ENCODE results near the gene PPT2. TPM values are rescaled to one million over a fixed set of nuclear protein-coding genes. Genes with fewer than 3 reads are reported as not detected.

The PPT2 gene
- total and polyA plus RNA-seq, 2 of the 8 experiments (the other 6 are each of a cell fraction or from before 2014, with no cell fraction given) = 24.1 to 39.5 TPM

- H3K56ac ChIP-seq (replicated peaks; ENCODE audit: insufficient read length, low read depth, low read length) = no peak overlapping the region
- no peaks in the 10 kb centered on the region for H3K4me1 ChIP-seq (replicated peaks in 1 of 4; ENCODE audit: control insufficient read depth in 3 of 4, insufficient read depth in 4 of 4, low read length in 3 of 4)
- no peak overlapping the region; the same call in 1 of the 2 replicates for H2AK5ac ChIP-seq (ENCODE audit: low read depth, low read length)
- no peak overlapping the region for H2BK20ac ChIP-seq (ENCODE audit: low read length)
- H4K20me1 ChIP-seq (replicated peaks in 1 of 2; ENCODE audit: control insufficient read depth in 1 of 2, insufficient read depth in 2 of 2, low read length in 2 of 2) = no peaks in the 10 kb centered on the region
- H4K8ac ChIP-seq (ENCODE audit: extremely low read depth, insufficient read depth, low read length) = peak overlapping the region; percentile 87; the same call in 1 of the 2 replicates
- H3K79me1 ChIP-seq (ENCODE audit: low read depth, low read length) = no peaks in the 10 kb centered on the region
- no peak overlapping the region for H3K23ac ChIP-seq (ENCODE audit: insufficient read length)
- no peak overlapping the region for H3K27ac ChIP-seq (ENCODE audit: low read depth, low read length)
- H4K5ac ChIP-seq (ENCODE audit: insufficient read length, low read depth, low read length) = no peak overlapping the region
- H3K79me2 ChIP-seq (ENCODE audit: control insufficient read depth in 1 of 2, insufficient read depth in 2 of 2, low read length in 2 of 2) = no peaks in the 10 kb centered on the region
- WGBS, 2 experiments (ENCODE audit: extremely low coverage in 1 of 2, insufficient coverage in 1 of 2, insufficient read length in 1 of 2, insufficient replicate concordance in 2 of 2, low coverage in 1 of 2, low lambda C conversion rate in 2 of 2, missing lambda C conversion rate in 1 of 2) = 86% methylated on average over 3 of the region's 3 CpGs; no CpG with 5 or more reads in 1 of the 2 experiments
- H3K18ac ChIP-seq (ENCODE audit: extremely low read depth, low read length) = no peak overlapping the region
- no peak overlapping the region for H4K91ac ChIP-seq (replicated peaks; ENCODE audit: insufficient read length, low read length)
- no peak overlapping the region for H2BK120ac ChIP-seq (replicated peaks; ENCODE audit: low read depth, low read length)
- no peaks in the 10 kb centered on the region for H3K9me3 ChIP-seq (ENCODE audit: insufficient read depth in 2 of 2, low read depth in 1 of 2, low read length in 1 of 2)
- DNase-seq (ENCODE audit: low read depth in 1 of 2, low spot score in 2 of 2) = no peak
- H3K27me3 ChIP-seq (replicated peaks in 1 of 4; ENCODE audit: control insufficient read depth in 3 of 4, extremely low read depth in 1 of 4, insufficient read depth in 3 of 4, low read length in 3 of 4) = no peaks in the 10 kb centered on the region
- no peaks in the 10 kb centered on the region for H3K23me2 ChIP-seq (ENCODE audit: low read depth, low read length)
- no peak overlapping the region for H3K4me2 ChIP-seq (ENCODE audit: insufficient read depth in 1 of 2, low read depth in 2 of 2, low read length in 2 of 2)
- no peak overlapping the region for H3K14ac ChIP-seq (ENCODE audit: insufficient read length)
- POLR2A ChIA-PET (ENCODE audit: partially characterized antibody) = no interaction called here
- H3K9ac ChIP-seq (replicated peaks in 1 of 4; ENCODE audit: extremely low read depth in 1 of 4, low read depth in 3 of 4, low read length in 3 of 4) = no peak overlapping the region
- CTCF ChIA-PET (ENCODE audit: partially characterized antibody) = interaction anchor here (0.7 to 1.2 kb wide), 3 partner anchors 33 to 682 kb away, joined by 3 read pairs; no protein-coding TSS in a partner anchor
- no peak overlapping the region for H3K4me3 ChIP-seq (ENCODE audit: extremely low read depth in 1 of 4, insufficient read depth in 2 of 4, low read depth in 3 of 4, low read length in 4 of 4)
- peak overlapping the region; percentile 36 for H2BK15ac ChIP-seq (ENCODE audit: low read length)
- 0 out of 2 replicates have a peak overlapping the region, but pooled peaks have one; percentile 50 for H2BK12ac ChIP-seq (ENCODE audit: low read depth, low read length)
- H3K36me3 ChIP-seq (ENCODE audit: control insufficient read depth in 2 of 4, insufficient read depth in 4 of 4, low read length in 3 of 4) = no peaks in the 10 kb centered on the region
- no peak overlapping the region for H2AFZ ChIP-seq (ENCODE audit: low read length)
- H2BK5ac ChIP-seq (ENCODE audit: low read depth, low read length) = no peak overlapping the region
- no peak for FAIRE-seq
- no peak overlapping the region for H3K4ac ChIP-seq (replicated peaks; ENCODE audit: insufficient read length, low read depth, low read length)
- TF ChIP-seq SP2 (IDR thresholded peaks at IDR 0.05; ENCODE audit: low read length) = no peak
- TF ChIP-seq RFX5 (IDR thresholded peaks at IDR 0.05; ENCODE audit: borderline replicate concordance, low read depth, low read length) = no peak
- no peak for TF ChIP-seq YY1 (IDR thresholded peaks at IDR 0.05; ENCODE audit: low read depth, low read length)
- TF ChIP-seq NRF1 (IDR thresholded peaks at IDR 0.05; ENCODE audit: low read depth, low read length) = no peak
These were observed 50.4 kb downstream of the PPT2 start for GRCh38 chr6:32204268-32204715.

Data from H1 (cell line).